Esophagus muscularis mucosa (tissue), 4 donors: ENCODE results near the gene CDH20.

Source experiments
- EP300 ChIP-seq: sonication (generic); formaldehyde crosslinking; IDR thresholded peaks from one replicate; pipeline ENCODE4 v1.6.1; 2017; ENCODE audit warnings: antibody characterized with exemption
- POLR2A ChIP-seq: fragments of 450-650 bp; IDR thresholded peaks from one replicate; pipeline ENCODE4 v1.6.1; 2017; ENCODE audit warnings: antibody characterized with exemption, moderate library complexity, mild to moderate bottlenecking, low read depth
- POLR2AphosphoS5 ChIP-seq, 2 donors: sonication (generic); formaldehyde crosslinking; IDR thresholded peaks; one replicate each; pipeline ENCODE4 v1.6.1; 2017; ENCODE audit warnings: antibody characterized with exemption in 2 of 2
- TF ChIP-seq, protein P1 (sequence below), 3 experiments: fragments of 200-600 bp in 2 of 3; fragments of 450-650 bp in 1 of 3; sonication (generic) in 2 of 3; IDR thresholded peaks; one replicate each; pipeline ENCODE4 v1.5.1; 2017 to 2019; ENCODE audit warnings: antibody characterized with exemption in 3 of 3, mild to moderate bottlenecking in 2 of 3, moderate library complexity in 1 of 3

DNA sequence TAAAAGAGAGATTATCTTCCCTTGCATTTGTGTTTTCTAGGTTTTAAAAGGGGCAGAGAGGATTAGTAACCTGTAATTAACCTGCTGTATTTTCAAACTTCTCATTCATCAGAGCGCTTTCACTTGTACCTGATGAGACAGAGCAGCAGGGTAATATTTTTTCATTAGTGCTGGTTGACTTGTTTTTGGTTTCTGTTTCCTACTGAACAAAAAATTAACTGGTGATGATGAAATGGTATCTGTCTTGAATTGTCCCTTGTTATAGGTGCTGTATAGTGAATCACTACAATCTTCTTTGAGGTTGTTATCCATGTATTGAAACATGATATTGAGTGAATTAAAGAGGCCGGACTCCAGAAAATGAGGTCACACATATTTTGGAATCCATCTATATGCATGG is 37.9 kb downstream of the CDH20 start:
- TF ChIP-seq, protein P1, sequence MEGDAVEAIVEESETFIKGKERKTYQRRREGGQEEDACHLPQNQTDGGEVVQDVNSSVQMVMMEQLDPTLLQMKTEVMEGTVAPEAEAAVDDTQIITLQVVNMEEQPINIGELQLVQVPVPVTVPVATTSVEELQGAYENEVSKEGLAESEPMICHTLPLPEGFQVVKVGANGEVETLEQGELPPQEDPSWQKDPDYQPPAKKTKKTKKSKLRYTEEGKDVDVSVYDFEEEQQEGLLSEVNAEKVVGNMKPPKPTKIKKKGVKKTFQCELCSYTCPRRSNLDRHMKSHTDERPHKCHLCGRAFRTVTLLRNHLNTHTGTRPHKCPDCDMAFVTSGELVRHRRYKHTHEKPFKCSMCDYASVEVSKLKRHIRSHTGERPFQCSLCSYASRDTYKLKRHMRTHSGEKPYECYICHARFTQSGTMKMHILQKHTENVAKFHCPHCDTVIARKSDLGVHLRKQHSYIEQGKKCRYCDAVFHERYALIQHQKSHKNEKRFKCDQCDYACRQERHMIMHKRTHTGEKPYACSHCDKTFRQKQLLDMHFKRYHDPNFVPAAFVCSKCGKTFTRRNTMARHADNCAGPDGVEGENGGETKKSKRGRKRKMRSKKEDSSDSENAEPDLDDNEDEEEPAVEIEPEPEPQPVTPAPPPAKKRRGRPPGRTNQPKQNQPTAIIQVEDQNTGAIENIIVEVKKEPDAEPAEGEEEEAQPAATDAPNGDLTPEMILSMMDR (IDR thresholded peaks at IDR 0.05) = no peak
- TF ChIP-seq POLR2A (no peak), POLR2AphosphoS5 (IDR thresholded peaks at IDR 0.05) (no peak), EP300 (no peak)
